SU-DHL-6 (cell line): ENCODE data around the gene GKAP1.
"Not testable (repeated sequence)": the region's sequence is repeated elsewhere in the genome, so short reads cannot be mapped to it uniquely, and the experiment has no call there.

Source experiments
- CTCF ChIP-seq: fragments of 200-600 bp; sonication (generic); IDR thresholded peaks from one replicate; pipeline ENCODE4 v1.5.1; 2017; ENCODE audit warnings: antibody characterized with exemption, mild to moderate bottlenecking, low read length, moderate library complexity; ENCODE audit not compliant: insufficient read depth, poor library complexity, severe bottlenecking
- EZH2phosphoT487 ChIP-seq: fragments of 200-600 bp; sonication (generic), shearing (Covaris generic); conservative IDR thresholded peaks from 2 replicates; pipeline ENCODE4 v1.6.1; 2018; ENCODE audit warnings: mild to moderate bottlenecking, antibody characterized with exemption, low read length, moderate library complexity, mixed read lengths

- not testable (repeated sequence) for TF ChIP-seq EZH2phosphoT487, CTCF
Observed at GRCh38 chr9:83817011-83817355, 586 bp downstream of the GKAP1 start.
